H9 (cell line): Measurements from ENCODE around the gene ABCE1. TPM values are rescaled to one million over a fixed set of nuclear protein-coding genes. Genes with fewer than 3 reads are reported as not detected.

Source experiments
- DNase-seq: peaks from one replicate; pipeline ENCODE4 v3.0.0-alpha.2; 2017
- H2AFZ ChIP-seq: one replicate; pipeline ENCODE4 v1.6.1; 2013; ENCODE audit warnings: mild to moderate bottlenecking, low read length, control low read depth, moderate library complexity
- H2AK5ac ChIP-seq: 2 replicates; pipeline ENCODE4 v1.6.1; 2013; ENCODE audit warnings: low read length, control low read depth, mixed read lengths; ENCODE audit not compliant: insufficient read length
- H2BK120ac ChIP-seq: one replicate; pipeline ENCODE4 v1.6.1; 2013; ENCODE audit warnings: low read depth, mild to moderate bottlenecking, low read length, control low read depth, inconsistent platforms; ENCODE audit not compliant: poor library complexity, severe bottlenecking
- H2BK12ac ChIP-seq: 2 replicates; pipeline ENCODE4 v1.6.1; 2013; ENCODE audit warnings: low read length, control low read depth, mixed read lengths, low read depth; ENCODE audit not compliant: insufficient read length
- H2BK15ac ChIP-seq: 2 replicates; pipeline ENCODE4 v1.6.1; 2013; ENCODE audit warnings: low read depth, low read length, control low read depth
- H2BK20ac ChIP-seq: one replicate; pipeline ENCODE4 v1.6.1; 2013; ENCODE audit warnings: low read depth, mild to moderate bottlenecking, low read length, control low read depth, inconsistent platforms; ENCODE audit not compliant: poor library complexity, severe bottlenecking
- H2BK5ac ChIP-seq: 2 replicates; pipeline ENCODE4 v1.6.1; 2013; ENCODE audit warnings: low read length, control low read depth, mixed read lengths; ENCODE audit not compliant: insufficient read length
- H3K14ac ChIP-seq: 2 replicates; pipeline ENCODE4 v1.6.1; 2013; ENCODE audit warnings: low read length, control low read depth; ENCODE audit not compliant: insufficient read depth
- H3K18ac ChIP-seq: 2 replicates; pipeline ENCODE4 v1.6.1; 2013; ENCODE audit warnings: low read depth, mild to moderate bottlenecking, mixed read lengths, low read length, control low read depth; ENCODE audit not compliant: insufficient read length
- H3K23ac ChIP-seq: 2 replicates; pipeline ENCODE4 v1.6.1; 2013; ENCODE audit warnings: low read length, control low read depth, mixed read lengths, low read depth; ENCODE audit not compliant: insufficient read length
- H3K23me2 ChIP-seq: 2 replicates; pipeline ENCODE4 v1.6.1; 2013; ENCODE audit warnings: low read depth, mild to moderate bottlenecking, mixed read lengths, low read length, control low read depth; ENCODE audit not compliant: insufficient read length, poor library complexity, severe bottlenecking
- H3K27ac ChIP-seq: 2 replicates; pipeline ENCODE4 v1.5.1; 2013; ENCODE audit warnings: low read length, control low read depth, mixed read lengths, low read depth; ENCODE audit not compliant: insufficient read length
- H3K27me3 ChIP-seq: 2 replicates; pipeline ENCODE4 v1.6.1; 2013; ENCODE audit warnings: low read length, control low read depth, inconsistent platforms; ENCODE audit not compliant: insufficient read depth
- H3K4ac ChIP-seq: 2 replicates; pipeline ENCODE4 v1.6.1; 2013; ENCODE audit warnings: low read depth, mild to moderate bottlenecking, control low read depth, inconsistent platforms, low read length, moderate library complexity
- H3K4me1 ChIP-seq: 2 replicates; pipeline ENCODE4 v1.6.1; 2013; ENCODE audit warnings: low read length, control low read depth, inconsistent platforms; ENCODE audit not compliant: insufficient read depth
- H3K4me2 ChIP-seq: 2 replicates; pipeline ENCODE4 v1.6.1; 2013; ENCODE audit warnings: low read length, control low read depth, mixed read lengths; ENCODE audit not compliant: insufficient read length, insufficient read depth
- H3K56ac ChIP-seq: 2 replicates; pipeline ENCODE4 v1.6.1; 2013; ENCODE audit warnings: low read depth, mild to moderate bottlenecking, mixed read lengths, low read length, control low read depth; ENCODE audit not compliant: insufficient read length
- H3K79me1 ChIP-seq: 2 replicates; pipeline ENCODE4 v1.6.1; 2013; ENCODE audit warnings: low read depth, mild to moderate bottlenecking, moderate library complexity, low read length, control low read depth, inconsistent platforms; ENCODE audit not compliant: insufficient read depth, poor library complexity, severe bottlenecking
- H3K79me2 ChIP-seq: 2 replicates; pipeline ENCODE4 v1.6.1; 2013; ENCODE audit warnings: low read length, control low read depth, inconsistent platforms; ENCODE audit not compliant: insufficient read depth
- H3K9ac ChIP-seq: 2 replicates; pipeline ENCODE4 v1.6.1; 2013; ENCODE audit warnings: low read length, control low read depth, mixed read lengths; ENCODE audit not compliant: insufficient read length; ENCODE audit errors: extremely low read depth
- H3K9me3 ChIP-seq: one replicate; pipeline ENCODE4 v1.6.1; 2013; ENCODE audit warnings: low read depth, low read length, inconsistent platforms; ENCODE audit not compliant: control insufficient read depth
- H3T11ph ChIP-seq: one replicate; pipeline ENCODE4 v1.6.1; 2013; ENCODE audit warnings: mild to moderate bottlenecking, low read length, control low read depth, inconsistent platforms
- H4K20me1 ChIP-seq: one replicate; pipeline ENCODE4 v1.6.1; 2013; ENCODE audit not compliant: control insufficient read depth, insufficient read length, insufficient read depth
- H4K5ac ChIP-seq: 2 replicates; pipeline ENCODE4 v1.6.1; 2013; ENCODE audit warnings: low read depth, mild to moderate bottlenecking, mixed read lengths, low read length, control low read depth; ENCODE audit not compliant: insufficient read length
- H4K8ac ChIP-seq: replicated peaks from 2 replicates; pipeline ENCODE4 v1.6.1; 2013; ENCODE audit warnings: low read length, control low read depth, mixed read lengths, low read depth; ENCODE audit not compliant: insufficient read length
- H4K91ac ChIP-seq: 2 replicates; pipeline ENCODE4 v1.6.1; 2013; ENCODE audit warnings: low read depth, mild to moderate bottlenecking, moderate library complexity, mixed read lengths, low read length, control low read depth; ENCODE audit not compliant: insufficient read length
- H3K27ac Mint-ChIP-seq, 3 experiments: 2 replicates in 2 of 3; 3 replicates in 1 of 3; pipeline ENCODE4 v1.8.0; 2020 to 2021; ENCODE audit warnings: mixed read lengths in 3 of 3, mild to moderate bottlenecking in 1 of 3, moderate library complexity in 1 of 3
- H3K27me3 Mint-ChIP-seq: 2 replicates; pipeline ENCODE4 v1.8.0; 2021; ENCODE audit warnings: low read depth, mild to moderate bottlenecking, moderate library complexity, mixed read lengths
- H3K36me3 Mint-ChIP-seq, 3 experiments: 2 replicates in 2 of 3; 3 replicates in 1 of 3; pipeline ENCODE4 v1.8.0; 2020 to 2021; ENCODE audit warnings: low read depth in 3 of 3, mixed read lengths in 3 of 3; ENCODE audit not compliant: insufficient read depth in 1 of 3
- H3K4me1 Mint-ChIP-seq, 2 experiments: 2 replicates each; pipeline ENCODE4 v1.8.0; 2020; ENCODE audit warnings: mixed read lengths in 2 of 2
- H3K4me3 Mint-ChIP-seq, 2 experiments: 2 replicates in 1 of 2; 3 replicates in 1 of 2; pipeline ENCODE4 v1.8.0; 2020 to 2021; ENCODE audit warnings: mild to moderate bottlenecking in 2 of 2, mixed read lengths in 2 of 2, moderate library complexity in 1 of 2
- H3K9me3 Mint-ChIP-seq, 2 experiments: 2 replicates in 1 of 2; 3 replicates in 1 of 2; pipeline ENCODE4 v1.8.0; 2020; ENCODE audit warnings: mild to moderate bottlenecking in 2 of 2, mixed read lengths in 2 of 2, moderate library complexity in 1 of 2
- CTCF ChIP-seq: fragments of 200-600 bp; sonication (generic); conservative IDR thresholded peaks from 3 replicates; pipeline ENCODE4 v1.8.0; 2021; ENCODE audit warnings: antibody characterized with exemption, mild to moderate bottlenecking
- WGBS: extraction: QIAGEN DNeasy Blood & Tissue Kit; methylation state at CpG from one replicate; pipeline ENCODE4 v1.1.7; 2013; ENCODE audit warnings: missing lambda C conversion rate, low lambda C conversion rate, mixed read lengths; ENCODE audit not compliant: insufficient read length; ENCODE audit errors: extremely low coverage; 5-methylcytosine and 5-hydroxymethylcytosine counted together
- total RNA-seq: library from RNA; stranded (reverse); gene quantifications from 2 replicates; pipeline ENCODE4 v1.2.1, GENCODE V29; 2021

The ABCE1 gene
- total RNA-seq, 1 experiment from 2014 or later: 112 TPM

DNA sequence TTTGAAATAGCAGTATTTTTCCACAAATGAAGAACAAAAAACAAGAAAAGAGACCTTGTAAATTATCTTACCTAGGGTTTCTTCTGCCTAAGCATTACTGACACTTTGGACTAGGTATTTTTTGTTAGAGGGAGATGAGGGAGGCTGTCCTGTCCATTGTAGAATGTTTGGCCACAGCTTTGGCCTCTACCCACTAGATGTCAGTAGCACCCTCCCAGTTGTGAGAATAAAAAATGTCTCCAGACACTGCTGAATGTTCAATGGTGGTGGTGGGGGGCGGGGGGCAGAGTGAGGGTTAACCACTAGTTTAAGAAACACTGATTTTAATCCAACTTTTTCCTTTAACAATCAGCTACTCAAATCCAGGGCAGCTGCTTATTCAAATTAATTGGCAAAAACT, 56.5 kb downstream of the ABCE1 start:
- no peaks in the 10 kb centered on the region for H3K4me1 ChIP-seq
- H2BK5ac ChIP-seq: no peak overlapping the region
- H3T11ph ChIP-seq: no peak overlapping the region
- H3K9me3 ChIP-seq: no peaks in the 10 kb centered on the region
- no peaks in the 10 kb centered on the region for H3K4me1 Mint-ChIP-seq
- DNase-seq: no peak
- H3K56ac ChIP-seq: no peak overlapping the region
- no peak overlapping the region for H3K27ac Mint-ChIP-seq
- no peak overlapping the region for H2AK5ac ChIP-seq
- H3K23me2 ChIP-seq: no peaks in the 10 kb centered on the region
- H3K23ac ChIP-seq: no peak overlapping the region
- no CpG with 5 or more reads among the region's 1 CpG for WGBS
- H3K27me3 ChIP-seq: no peaks in the 10 kb centered on the region
- H3K4me3 Mint-ChIP-seq: no peak overlapping the region
- TF ChIP-seq CTCF: peak; percentile 56
- H3K4me2 ChIP-seq: no peak overlapping the region
- H2AFZ ChIP-seq: no peak overlapping the region
- no peaks in the 10 kb centered on the region for H3K79me1 ChIP-seq
- no peak overlapping the region for H2BK12ac ChIP-seq
- no peak overlapping the region for H3K18ac ChIP-seq
- no peaks in the 10 kb centered on the region for H3K27me3 Mint-ChIP-seq
- H3K4ac ChIP-seq: no peak overlapping the region
- H4K20me1 ChIP-seq: no peaks in the 10 kb centered on the region
- H4K8ac ChIP-seq: no peak overlapping the region
- H2BK120ac ChIP-seq: no peak overlapping the region
- no peak overlapping the region for H3K14ac ChIP-seq
- no peaks in the 10 kb centered on the region for H3K9me3 Mint-ChIP-seq
- no peak overlapping the region for H3K27ac ChIP-seq
- H3K36me3 Mint-ChIP-seq: peaks cover 24 to 80% (median 59%) of the 10 kb centered on the region in 3 experiments
- peaks cover 2% of the 10 kb centered on the region; the same call in 1 of the 2 replicates for H3K79me2 ChIP-seq
- H4K91ac ChIP-seq: no peak overlapping the region
- H4K5ac ChIP-seq: no peak overlapping the region
- H3K9ac ChIP-seq: no peak overlapping the region
- no peak overlapping the region for H2BK20ac ChIP-seq
- no peak overlapping the region for H2BK15ac ChIP-seq
